GM15510 (cell line): Measurements from ENCODE around the gene MKKS.

Experiments
- POLR2A ChIP-seq: IDR thresholded peaks from 3 replicates; pipeline ENCODE4 v1.6.1; 2011; ENCODE audit warnings: borderline replicate concordance; ENCODE audit not compliant: insufficient read length; ENCODE audit errors: extremely low read depth

The MKKS gene

DNA sequence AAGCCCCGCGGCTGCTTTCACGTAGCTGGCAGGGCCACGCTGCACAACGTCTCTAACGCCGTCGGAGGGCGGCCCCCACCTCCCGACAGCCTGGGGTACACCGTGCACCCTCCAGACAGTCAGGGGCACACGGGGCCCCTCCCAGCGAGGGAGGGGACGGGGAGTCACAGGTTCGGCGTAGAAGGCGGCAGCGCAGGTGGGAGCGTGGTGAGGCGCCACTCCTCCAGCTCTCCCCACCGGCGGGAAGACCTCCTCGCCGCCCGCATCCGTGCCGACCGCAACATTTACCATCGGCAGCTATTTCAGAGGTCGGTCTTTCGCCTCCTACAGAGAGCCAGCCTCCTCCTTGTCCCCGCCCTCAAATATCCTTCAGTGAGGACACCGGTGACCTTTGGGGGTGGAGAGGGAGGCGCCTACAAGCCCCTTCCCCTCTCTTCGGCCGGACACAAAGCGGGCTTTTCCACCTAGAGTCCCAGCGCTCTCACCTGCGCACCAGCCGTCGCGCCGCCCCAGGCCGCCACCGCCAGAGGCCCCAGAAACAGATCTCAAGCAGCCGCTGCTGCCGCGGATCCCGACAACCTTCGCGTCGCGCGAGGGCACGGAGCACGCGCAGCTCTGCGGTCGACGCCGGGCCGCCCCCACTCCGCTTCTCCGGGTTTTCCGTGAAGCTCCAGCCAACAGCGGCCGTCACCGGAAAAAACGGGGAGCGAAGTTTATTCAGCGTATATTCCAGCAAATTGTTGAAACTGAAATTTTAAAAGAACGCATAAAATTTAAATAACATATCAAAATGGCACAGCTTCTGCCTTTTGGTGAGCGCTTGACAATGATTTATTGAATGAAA lies at the start of gene MKKS:
TSS of gene MKKS (minus strand) at position 600 of the 844 bp plus-strand sequence. CDS start 20,708 bp downstream, outside the sequence.
- peak; percentile 74 for TF ChIP-seq POLR2A

DNA sequence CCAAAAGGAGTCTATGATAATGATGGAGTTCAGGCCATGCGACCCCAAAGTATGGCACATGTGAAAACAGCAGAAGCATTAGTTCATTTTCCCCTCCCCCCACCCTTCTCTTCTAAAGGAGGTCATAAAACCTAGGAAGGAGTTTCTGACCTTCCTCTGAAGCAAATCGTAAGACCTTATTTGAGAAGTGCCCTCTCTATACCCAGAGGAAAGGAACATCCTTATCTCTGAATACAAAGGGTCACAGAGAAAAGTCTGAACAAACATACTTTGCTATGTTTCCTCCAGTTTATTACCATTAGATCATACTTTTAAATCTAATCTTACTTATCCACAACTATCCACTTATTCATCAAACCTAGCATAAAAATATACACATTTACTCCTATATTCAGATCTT lies 49.7 kb upstream of the MKKS start:
- no peak for TF ChIP-seq POLR2A

DNA sequence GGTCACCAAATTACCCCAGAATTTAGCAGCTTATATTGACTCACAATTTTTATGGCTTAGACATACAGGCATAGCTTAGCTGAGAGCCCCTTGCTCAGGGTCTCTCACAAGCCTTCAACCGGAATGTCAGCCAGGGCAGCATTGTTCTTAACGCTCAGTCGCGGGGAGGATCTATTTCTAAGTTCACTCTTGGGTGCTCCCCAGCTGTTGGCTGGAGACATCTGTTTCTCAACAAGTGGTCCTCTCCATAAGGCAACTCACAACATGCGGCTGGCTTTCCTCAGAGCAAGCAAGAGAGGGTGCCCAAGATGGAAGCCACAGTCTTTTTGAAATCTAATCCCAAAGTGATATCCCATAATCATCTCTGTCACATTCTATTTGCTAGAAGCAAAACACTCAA lies 47.7 kb upstream of the MKKS start:
- no peak for TF ChIP-seq POLR2A

DNA sequence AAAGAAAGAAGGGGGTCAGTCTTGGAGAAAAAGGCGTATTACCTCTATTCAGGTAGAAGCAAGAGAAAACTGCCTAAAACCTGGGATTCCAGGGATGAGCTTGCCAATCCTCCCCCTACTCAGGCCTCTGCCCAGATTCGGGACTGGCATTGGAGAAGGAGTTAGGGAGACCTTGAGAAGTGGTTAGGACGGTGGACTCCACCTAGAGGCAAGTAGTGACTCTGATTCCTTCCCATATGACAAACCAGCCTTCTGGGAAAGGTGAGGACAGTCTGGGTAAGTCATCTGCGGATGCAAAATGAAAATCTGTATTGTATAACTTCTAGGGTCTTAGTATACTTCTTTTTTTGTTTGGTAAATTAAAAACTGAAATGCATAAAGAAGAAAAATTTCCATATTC lies 44.9 kb upstream of the MKKS start:
- TF ChIP-seq POLR2A, result no peak

DNA sequence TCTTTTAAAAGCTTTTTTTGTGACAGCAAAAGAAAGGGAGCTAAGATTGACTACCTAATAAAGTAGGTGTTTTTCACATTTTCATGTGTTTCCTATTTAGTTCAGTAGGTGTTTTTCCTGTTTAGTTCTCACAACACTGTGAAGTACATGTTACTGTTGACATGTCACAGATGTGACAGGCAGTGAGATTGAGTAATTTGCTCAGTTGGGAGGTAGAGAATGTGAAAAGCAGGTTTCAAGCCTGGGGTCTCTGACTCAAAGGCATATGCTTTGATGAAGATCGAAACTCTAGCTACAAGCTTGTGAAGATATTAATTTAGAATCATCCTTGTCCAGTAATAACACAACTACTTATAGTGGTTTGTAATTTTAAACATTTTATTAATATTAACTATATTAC lies 44.2 kb upstream of the MKKS start:
- no peak for TF ChIP-seq POLR2A

DNA sequence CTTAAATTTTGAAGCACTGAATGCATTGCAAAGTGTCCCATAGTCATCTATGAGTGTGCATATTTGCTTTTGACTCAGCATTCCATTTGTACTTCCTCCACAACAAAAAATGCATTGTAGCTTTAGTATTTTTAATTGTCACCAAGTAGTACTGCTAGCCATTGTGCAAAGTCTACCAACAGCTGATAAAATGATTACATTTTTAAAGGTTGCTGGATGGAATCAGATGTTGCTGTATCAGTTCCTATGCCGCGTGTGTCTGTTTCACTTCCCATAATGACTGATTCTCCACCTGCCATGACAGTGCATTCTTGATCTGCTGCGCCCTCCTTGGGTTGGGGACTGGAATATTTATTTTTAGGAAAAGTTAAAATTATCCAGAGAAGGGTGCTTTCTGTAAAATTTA lies 42.3 kb upstream of the MKKS start:
- TF ChIP-seq POLR2A, result no peak

DNA sequence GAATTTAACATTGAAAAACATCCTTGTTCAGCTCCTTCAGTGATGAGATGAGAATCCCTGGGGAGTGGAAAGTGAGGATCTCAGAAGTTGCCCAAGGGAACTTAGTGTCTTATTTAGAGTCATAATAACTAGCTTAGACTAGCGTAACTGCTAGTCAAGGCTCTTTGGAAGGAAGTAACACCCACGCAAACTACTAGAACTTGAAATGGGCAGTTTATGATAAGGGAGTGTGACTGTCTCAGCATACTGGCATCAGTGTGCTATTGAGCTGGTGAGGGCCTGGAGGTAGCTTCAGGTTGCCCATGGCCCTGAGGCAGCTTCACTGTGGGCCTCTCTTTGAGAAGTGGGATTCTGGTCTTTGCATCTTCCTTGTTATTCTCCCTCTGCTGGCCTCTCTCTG lies 41.2 kb upstream of the MKKS start:
- TF ChIP-seq POLR2A, result no peak

DNA sequence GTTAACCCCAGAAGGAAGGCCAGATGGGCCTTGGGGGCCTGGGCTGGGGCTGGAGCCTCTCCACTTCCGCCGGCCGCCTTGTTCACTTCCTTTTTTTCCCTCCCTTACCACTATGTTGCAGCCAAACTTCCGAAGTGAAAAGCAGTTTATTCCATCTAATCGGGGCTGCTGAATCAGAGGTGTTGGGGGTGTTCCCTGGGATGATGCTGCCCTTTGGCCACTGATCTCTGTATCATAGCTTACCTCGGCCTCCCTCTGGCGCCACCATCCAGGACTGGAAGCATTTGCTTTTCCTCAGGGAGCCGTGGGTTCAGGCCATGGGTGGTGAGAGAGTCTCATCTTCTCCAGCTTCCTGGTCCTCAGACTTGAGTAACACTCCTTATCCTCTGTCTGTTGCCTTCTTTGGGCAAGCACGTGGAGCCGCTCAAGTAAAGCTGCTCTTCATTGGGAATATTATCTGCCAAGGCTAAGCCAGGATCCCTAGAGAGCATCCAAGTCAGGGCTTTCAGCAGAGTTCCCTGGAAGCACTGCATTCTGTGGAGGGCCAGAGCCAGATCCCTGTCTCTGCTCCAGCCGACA lies 40.7 kb upstream of the MKKS start:
- no peak for TF ChIP-seq POLR2A

DNA sequence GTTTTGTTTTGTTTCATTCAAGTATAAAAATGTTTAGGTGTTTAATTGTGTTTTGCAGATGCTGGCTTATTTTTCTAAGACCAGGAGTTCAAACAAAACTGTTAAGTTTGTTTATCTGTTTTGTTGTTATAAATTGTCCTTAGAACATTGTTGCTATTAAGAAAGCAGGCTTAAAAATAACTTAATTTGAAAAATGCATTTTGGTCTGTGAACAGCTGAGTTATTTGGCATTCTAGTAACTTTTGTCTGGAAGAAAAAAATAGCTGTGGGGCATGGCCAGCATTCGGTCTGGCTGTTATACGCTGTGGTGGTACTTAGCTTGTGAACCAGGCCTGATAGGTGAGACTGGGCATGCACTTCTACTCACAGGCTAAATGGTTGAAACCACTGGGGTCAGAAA lies 38.8 kb upstream of the MKKS start:
- TF ChIP-seq POLR2A, result no peak

DNA sequence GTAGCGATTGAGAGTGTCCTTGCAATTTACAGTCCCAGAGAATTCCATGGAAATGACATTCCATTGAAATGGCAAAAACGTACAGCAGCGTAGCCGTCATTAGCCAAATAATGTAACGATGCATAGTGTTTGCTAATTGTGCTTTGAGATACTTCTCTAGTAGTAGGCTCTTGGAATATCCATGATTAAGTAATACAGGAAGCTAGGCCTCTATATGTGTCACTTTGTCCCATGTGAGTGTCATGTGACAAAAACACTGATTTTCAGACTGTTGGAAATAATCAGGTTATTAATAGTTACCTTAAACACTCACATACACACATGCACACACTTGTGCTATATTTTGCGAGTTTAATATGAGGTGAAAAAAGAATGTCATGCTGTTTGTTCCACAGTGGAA lies 36.3 kb upstream of the MKKS start:
- no peak for TF ChIP-seq POLR2A

DNA sequence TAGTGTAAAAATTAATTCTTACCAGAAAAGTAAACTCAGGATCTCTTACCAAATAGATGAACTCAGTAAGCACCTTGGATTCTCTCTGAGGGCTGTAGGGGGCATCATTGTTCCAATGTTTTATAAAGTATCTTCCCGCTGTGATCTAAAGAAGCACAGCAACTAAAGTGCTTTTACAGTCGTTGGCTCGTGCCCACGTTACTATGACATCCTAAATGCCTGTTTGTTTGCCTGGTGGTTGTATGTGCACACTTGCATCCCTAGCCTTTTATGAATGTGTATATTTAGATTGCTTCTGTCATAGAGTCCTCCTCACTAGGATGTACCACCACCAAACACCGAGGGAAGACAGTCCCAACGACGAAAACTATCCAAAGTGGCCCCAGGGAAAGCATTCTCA lies 35.6 kb upstream of the MKKS start:
- no peak for TF ChIP-seq POLR2A

DNA sequence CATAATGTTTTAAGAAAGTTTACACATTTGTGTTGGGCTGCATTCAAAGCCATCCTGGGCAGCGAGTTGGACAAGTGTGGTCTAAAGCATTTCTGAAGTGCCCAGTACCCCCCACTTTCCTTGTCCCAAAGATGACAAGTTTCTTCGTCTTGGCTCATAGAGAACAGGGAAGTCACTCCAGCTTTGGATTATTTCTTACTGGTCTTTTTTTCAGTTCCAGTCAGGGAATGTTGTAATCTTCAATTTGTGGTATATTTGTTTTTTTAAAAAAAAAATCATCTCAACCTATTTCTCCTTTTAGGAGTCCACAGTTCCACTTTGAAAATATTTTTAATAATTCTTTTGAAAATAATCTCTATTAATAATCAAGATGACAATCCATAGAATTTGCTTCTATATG lies 35.0 kb upstream of the MKKS start:
- TF ChIP-seq POLR2A, result no peak

DNA sequence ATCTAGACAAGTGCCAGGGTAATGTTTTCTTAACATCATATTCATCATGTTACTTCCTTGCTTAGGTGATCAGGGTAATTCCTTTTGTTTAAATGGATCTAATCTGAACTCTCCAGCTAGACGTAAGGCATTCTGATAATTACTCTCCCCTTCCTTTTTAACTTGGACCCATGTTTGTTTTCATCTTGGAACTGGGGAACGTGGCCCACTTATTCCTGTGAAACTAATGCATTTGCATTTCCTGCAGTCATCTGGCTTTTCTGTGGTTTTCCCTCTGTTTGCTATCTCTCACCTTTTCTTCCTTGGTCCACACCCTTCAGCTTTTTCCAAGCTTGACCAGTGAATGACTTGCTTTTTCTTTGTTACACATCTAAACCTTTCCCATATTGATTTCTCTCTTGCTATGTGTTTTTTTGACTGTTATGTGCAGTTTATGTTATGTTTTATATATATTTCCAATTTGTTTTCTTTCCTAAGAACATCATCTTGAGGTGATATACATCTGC lies 34.4 kb upstream of the MKKS start:
- TF ChIP-seq POLR2A, result no peak

DNA sequence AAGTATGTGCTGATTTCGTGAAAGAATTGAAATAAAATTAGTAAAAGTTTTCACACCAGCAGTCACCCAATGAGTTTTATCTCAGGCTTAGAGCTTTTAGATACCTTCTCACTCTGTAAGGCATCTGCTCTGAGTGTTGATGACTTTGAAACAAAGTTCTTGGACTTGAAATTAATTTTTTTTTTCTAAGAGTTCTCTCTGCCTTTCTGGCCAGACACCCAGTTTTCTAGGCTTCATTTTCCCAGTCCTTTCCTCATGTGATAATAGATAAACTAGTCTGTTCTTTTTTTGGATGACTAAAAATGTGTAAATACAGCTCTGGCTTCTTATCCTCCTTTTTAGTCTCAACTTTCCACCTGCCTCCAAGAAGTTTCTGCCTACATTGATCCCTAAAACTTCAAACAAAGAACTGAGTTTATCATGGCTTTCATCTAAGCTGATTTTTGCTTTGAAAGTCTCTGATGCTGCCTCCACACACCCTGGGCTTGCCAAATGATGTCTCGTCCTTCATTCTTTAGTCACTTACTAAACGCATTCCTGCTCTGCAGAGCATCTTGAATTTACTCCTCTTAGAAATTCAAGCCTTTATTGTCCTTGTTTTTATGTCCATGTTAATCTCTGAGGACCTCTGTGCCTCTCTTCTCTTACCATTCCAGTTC lies 33.8 kb upstream of the MKKS start:
- TF ChIP-seq POLR2A, result no peak

DNA sequence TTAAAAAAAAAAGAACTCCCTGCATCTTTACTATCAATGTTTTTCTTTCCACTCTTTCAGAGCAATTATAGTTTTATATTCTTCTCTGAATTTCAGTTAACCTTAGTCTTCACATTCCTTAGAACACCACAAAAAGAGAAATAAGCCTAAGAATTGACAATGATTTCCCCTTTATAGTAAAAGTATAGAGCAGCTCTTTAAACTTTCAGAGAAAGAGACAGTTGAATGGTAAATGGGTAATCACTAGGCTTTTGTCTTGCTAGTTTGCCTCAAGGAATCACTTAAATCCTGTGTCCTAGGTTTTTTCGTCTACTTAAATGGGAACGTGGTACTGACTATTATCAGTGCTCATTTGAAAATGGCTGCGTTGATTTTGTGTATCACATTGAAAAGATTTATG lies 32.8 kb upstream of the MKKS start:
- TF ChIP-seq POLR2A, result no peak

DNA sequence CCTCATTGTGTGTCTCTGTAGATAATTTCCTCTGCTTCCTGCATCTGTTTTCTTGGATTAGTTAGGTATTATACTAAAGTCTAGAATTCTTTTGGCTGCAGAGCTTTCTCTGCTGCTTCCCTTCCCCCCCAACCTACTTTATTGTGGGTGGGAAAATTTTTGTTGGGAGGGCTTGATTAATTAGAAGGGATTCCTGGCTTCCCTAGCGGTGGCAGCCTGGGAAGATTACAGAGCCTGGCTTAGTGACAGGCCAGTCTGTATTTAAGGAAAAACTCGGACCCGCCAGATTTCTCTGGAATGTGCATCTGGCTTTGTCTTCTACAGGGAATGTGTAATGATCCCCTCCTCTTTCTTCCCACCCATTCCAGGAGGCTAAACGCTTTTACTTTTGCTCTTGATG lies 32.3 kb upstream of the MKKS start:
- no peak for TF ChIP-seq POLR2A

DNA sequence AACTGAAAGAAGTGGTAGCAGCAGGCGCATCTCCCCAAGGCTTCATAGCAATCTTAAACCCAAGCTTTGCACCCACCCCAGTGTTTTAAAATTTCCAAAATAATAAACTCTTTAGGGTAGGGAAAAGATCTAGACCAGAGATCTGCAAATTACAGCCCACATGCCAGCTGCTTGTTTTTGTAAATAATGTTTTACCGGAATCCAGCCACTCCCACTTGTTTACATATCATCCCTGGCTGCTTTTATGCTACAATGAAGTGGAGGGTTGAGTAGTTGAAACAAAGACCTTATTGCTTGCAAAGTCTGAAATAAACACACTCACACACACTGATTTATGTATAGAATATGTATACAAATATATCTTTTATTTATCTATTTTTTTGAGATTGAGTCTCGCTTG lies 31.1 kb upstream of the MKKS start:
- no peak for TF ChIP-seq POLR2A

DNA sequence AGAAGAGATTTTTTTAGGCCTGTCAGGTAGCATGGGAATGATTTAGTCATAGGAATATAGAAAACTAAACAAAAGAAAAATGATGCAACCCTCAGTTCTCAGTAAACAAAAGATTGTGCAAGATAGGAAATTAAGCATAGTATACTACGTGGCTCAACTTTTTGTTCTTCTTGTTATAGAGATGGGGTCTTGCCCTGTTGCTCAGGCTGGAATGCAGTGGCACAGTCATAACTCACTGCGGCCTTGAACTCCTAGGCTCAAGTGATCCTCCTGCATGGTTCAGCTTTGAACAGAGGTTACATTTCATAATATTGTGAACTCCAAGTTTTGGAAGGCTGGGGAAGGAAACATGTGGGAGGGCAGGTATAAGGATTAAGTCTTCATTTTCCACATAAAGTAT lies 29.6 kb upstream of the MKKS start:
- no peak for TF ChIP-seq POLR2A
